Activated T-helper 2 cell treated with anti-CD3 and anti-CD28 coated beads, Interferon-gamma antibody, Interleukin-2, Interleukin-4, amounts not matched to agents 10 μg/mL and 5 μg/mL and 100 μg/mL, durations not matched to agents 14 hours and 24 hours and 36 hours (primary cell): ENCODE data around the gene SEPHS1. TPM values are rescaled to one million over a fixed set of nuclear protein-coding genes. Genes with fewer than 3 reads are reported as not detected.
"Not testable (repeated sequence)": the region's sequence is repeated elsewhere in the genome, so short reads cannot be mapped to it uniquely, and the experiment has no call there.

Experiments used
- DNase-seq: peaks from one replicate; pipeline ENCODE4 v3.0.0; 2021; ENCODE audit warnings: low spot score
- H3K27ac Mint-ChIP-seq: one replicate; pipeline ENCODE4 v1.8.0; 2021; ENCODE audit warnings: mixed read lengths
- H3K27me3 Mint-ChIP-seq: one replicate; pipeline ENCODE4 v1.8.0; 2021; ENCODE audit warnings: low read depth, mixed read lengths
- H3K36me3 Mint-ChIP-seq: one replicate; pipeline ENCODE4 v1.8.0; 2021; ENCODE audit warnings: low read depth, mixed read lengths
- H3K4me1 Mint-ChIP-seq: one replicate; pipeline ENCODE4 v1.8.0; 2021; ENCODE audit warnings: low read depth, mixed read lengths
- H3K4me3 Mint-ChIP-seq: one replicate; pipeline ENCODE4 v1.8.0; 2021; ENCODE audit warnings: low read depth, mild to moderate bottlenecking, moderate library complexity, mixed read lengths
- H3K9me3 Mint-ChIP-seq: one replicate; pipeline ENCODE4 v1.8.0; 2021; ENCODE audit warnings: mixed read lengths
- intact Hi-C: fragments of 100-400 bp; cut with micrococcal nuclease; formaldehyde crosslinking; loops from one replicate; pipeline ENCODE4 v1.15.1; 2023
- total RNA-seq: library from RNA; stranded (reverse); gene quantifications from 2 replicates; pipeline ENCODE4 v1.2.3, GENCODE V29; 2022

Gene SEPHS1
- total RNA-seq, 1 donor from 2014 or later: 61.9 TPM

GRCh38 chr10:13334556-13334955 lies 13.5 kb downstream of the SEPHS1 start:
- Mint-ChIP-seq H3K27ac (no peak overlapping the region), H3K4me3 (no peak overlapping the region), H3K4me1 (peaks cover 5% of the 10 kb centered on the region), H3K9me3 (no peaks in the 10 kb centered on the region), H3K36me3 (peaks cover 62% of the 10 kb centered on the region), H3K27me3 (no peaks in the 10 kb centered on the region)
- no peak for DNase-seq
- intact Hi-C loops: no loop called here

- H3K4me1 Mint-ChIP-seq: no peaks in the 10 kb centered on the region
- H3K9me3 Mint-ChIP-seq: no peaks in the 10 kb centered on the region
- intact Hi-C loops: no loop called here
- no peak overlapping the region for H3K27ac Mint-ChIP-seq
- no peaks in the 10 kb centered on the region for H3K27me3 Mint-ChIP-seq
- no peak overlapping the region for H3K4me3 Mint-ChIP-seq
- peaks cover 66% of the 10 kb centered on the region for H3K36me3 Mint-ChIP-seq
- DNase-seq: no peak
These were observed 16.4 kb downstream of the SEPHS1 start for GRCh38 chr10:13331646-13332045.

- H3K27ac Mint-ChIP-seq, H3K4me1 Mint-ChIP-seq, intact Hi-C loops, DNase-seq, H3K9me3 Mint-ChIP-seq, H3K4me3 Mint-ChIP-seq, H3K27me3 Mint-ChIP-seq: not testable (repeated sequence)
- peaks cover 69% of the 10 kb centered on the region for H3K36me3 Mint-ChIP-seq
These were observed 17.1 kb downstream of the SEPHS1 start for GRCh38 chr10:13330980-13331379.

- Mint-ChIP-seq H3K4me1 (no peaks in the 10 kb centered on the region), H3K9me3 (no peaks in the 10 kb centered on the region), H3K4me3 (no peak overlapping the region), H3K36me3 (peaks cover 77% of the 10 kb centered on the region), H3K27ac (no peak overlapping the region), H3K27me3 (no peaks in the 10 kb centered on the region)
- intact Hi-C loops: no loop called here
- no peak for DNase-seq
These were observed 18.5 kb downstream of the SEPHS1 start for GRCh38 chr10:13329565-13329964.

GRCh38 chr10:13328613-13329012 lies 19.5 kb downstream of the SEPHS1 start:
- intact Hi-C loops: no loop called here
- H3K4me1 Mint-ChIP-seq: no peaks in the 10 kb centered on the region
- no peak overlapping the region for H3K4me3 Mint-ChIP-seq
- no peaks in the 10 kb centered on the region for H3K27me3 Mint-ChIP-seq
- no peak overlapping the region for H3K27ac Mint-ChIP-seq
- DNase-seq: no peak
- no peaks in the 10 kb centered on the region for H3K9me3 Mint-ChIP-seq
- H3K36me3 Mint-ChIP-seq: peaks cover 78% of the 10 kb centered on the region

GRCh38 chr10:13328126-13328525 lies 20.0 kb downstream of the SEPHS1 start:
- H3K4me3 Mint-ChIP-seq: no peak overlapping the region
- no peaks in the 10 kb centered on the region for H3K9me3 Mint-ChIP-seq
- H3K27ac Mint-ChIP-seq: no peak overlapping the region
- no peaks in the 10 kb centered on the region for H3K27me3 Mint-ChIP-seq
- peaks cover 76% of the 10 kb centered on the region for H3K36me3 Mint-ChIP-seq
- intact Hi-C loops: no loop called here
- no peaks in the 10 kb centered on the region for H3K4me1 Mint-ChIP-seq
- DNase-seq: no peak

- H3K9me3 Mint-ChIP-seq: no peaks in the 10 kb centered on the region
- no peak overlapping the region for H3K27ac Mint-ChIP-seq
- H3K36me3 Mint-ChIP-seq: peaks cover 79% of the 10 kb centered on the region
- H3K4me1 Mint-ChIP-seq: no peaks in the 10 kb centered on the region
- intact Hi-C loops: no loop called here
- DNase-seq: no peak
- no peak overlapping the region for H3K4me3 Mint-ChIP-seq
- no peaks in the 10 kb centered on the region for H3K27me3 Mint-ChIP-seq
These were observed 20.6 kb downstream of the SEPHS1 start for GRCh38 chr10:13327534-13327933.

GRCh38 chr10:13322615-13323148 lies 25.4 kb downstream of the SEPHS1 start:
- intact Hi-C loops: no loop called here
- no peaks in the 10 kb centered on the region for H3K27me3 Mint-ChIP-seq
- no peak overlapping the region for H3K4me3 Mint-ChIP-seq
- peaks cover 63% of the 10 kb centered on the region for H3K36me3 Mint-ChIP-seq
- no peak for DNase-seq
- H3K4me1 Mint-ChIP-seq: no peaks in the 10 kb centered on the region
- H3K9me3 Mint-ChIP-seq: no peaks in the 10 kb centered on the region
- no peak overlapping the region for H3K27ac Mint-ChIP-seq

- peak overlapping the region; percentile 31 for H3K27ac Mint-ChIP-seq
- DNase-seq: no peak
- H3K27me3 Mint-ChIP-seq: no peaks in the 10 kb centered on the region
These were observed 26.5 kb downstream of the SEPHS1 start for GRCh38 chr10:13321576-13321975.

GRCh38 chr10:13319166-13319565 lies 28.9 kb downstream of the SEPHS1 start:
- Mint-ChIP-seq H3K27ac (no peak overlapping the region), H3K36me3 (peaks cover 38% of the 10 kb centered on the region), H3K4me1 (no peaks in the 10 kb centered on the region), H3K27me3 (no peaks in the 10 kb centered on the region), H3K4me3 (no peak overlapping the region), H3K9me3 (no peaks in the 10 kb centered on the region)
- no peak for DNase-seq
- intact Hi-C loops: no loop called here

More at GRCh38 chr10:13321576-13321975, 26.5 kb downstream of the SEPHS1 start:
- H3K36me3 Mint-ChIP-seq: peaks cover 60% of the 10 kb centered on the region
- no peaks in the 10 kb centered on the region for H3K4me1 Mint-ChIP-seq
- no peaks in the 10 kb centered on the region for H3K9me3 Mint-ChIP-seq
- intact Hi-C loops: no loop called here
- H3K4me3 Mint-ChIP-seq: no peak overlapping the region

GRCh38 chr10:13317474-13317873 lies 30.6 kb downstream of the SEPHS1 start:
- Mint-ChIP-seq H3K27ac (no peak overlapping the region), H3K36me3 (peaks cover 27% of the 10 kb centered on the region), H3K4me1 (no peaks in the 10 kb centered on the region), H3K9me3 (no peaks in the 10 kb centered on the region), H3K27me3 (no peaks in the 10 kb centered on the region), H3K4me3 (no peak overlapping the region)
- no peak for DNase-seq
- intact Hi-C loops: no loop called here

- Mint-ChIP-seq H3K9me3 (no peaks in the 10 kb centered on the region), H3K27me3 (no peaks in the 10 kb centered on the region), H3K4me3 (no peak overlapping the region), H3K27ac (no peak overlapping the region), H3K36me3 (peaks cover 21% of the 10 kb centered on the region), H3K4me1 (no peaks in the 10 kb centered on the region)
- DNase-seq: no peak
- intact Hi-C loops: no loop called here
These were observed 31.3 kb downstream of the SEPHS1 start for GRCh38 chr10:13316635-13317311.

- peaks cover 16% of the 10 kb centered on the region for H3K36me3 Mint-ChIP-seq
- H3K27ac Mint-ChIP-seq: no peak overlapping the region
- H3K9me3 Mint-ChIP-seq: no peaks in the 10 kb centered on the region
- no peak for DNase-seq
- H3K4me3 Mint-ChIP-seq: no peak overlapping the region
- intact Hi-C loops: no loop called here
- H3K27me3 Mint-ChIP-seq: no peaks in the 10 kb centered on the region
- no peaks in the 10 kb centered on the region for H3K4me1 Mint-ChIP-seq
These were observed 32.7 kb downstream of the SEPHS1 start for GRCh38 chr10:13315361-13315760.
